Measurements from ENCODE around the gene INHBB.
"Not testable (repeated sequence)": the region's sequence is repeated elsewhere in the genome, so short reads cannot be mapped to it uniquely, and the experiment has no call there.

GRCh38 chr2:120310841-120311240 is 35.1 kb upstream of the INHBB start:
- not testable (repeated sequence) for TF ChIP-seq CTCF, EP300, POLR2A (IDR thresholded peaks at IDR 0.05)
